Gastrocnemius medialis (tissue), 4 donors: ENCODE data around the gene EYS. TPM values are rescaled to one million over a fixed set of nuclear protein-coding genes. Genes with fewer than 3 reads are reported as not detected.

Experiments
- ATAC-seq, 2 donors: fragments of 150-250 bp; one replicate each; pipeline ENCODE4 v1.9.1; 2016
- DNase-seq, 2 donors: peaks; one replicate each; pipeline ENCODE4 v3.0.0-alpha.2; 2019
- H3K27ac ChIP-seq, 4 donors: fragments of 200-600 bp; sonication (generic); 1 replicate in 1 of 4; 2 replicates in 3 of 4; pipeline ENCODE4 v1.5.1; 2016 to 2018; ENCODE audit warnings: mild to moderate bottlenecking in 2 of 4, moderate library complexity in 1 of 4
- H3K27me3 ChIP-seq, 3 donors: fragments of 200-600 bp; sonication (generic) in 2 of 3; 1 replicate in 1 of 3; 2 replicates in 2 of 3; pipeline versions ENCODE4 v1.5.1 to v1.6.0; 2016 to 2019; ENCODE audit warnings: mild to moderate bottlenecking in 1 of 3, moderate library complexity in 1 of 3
- H3K36me3 ChIP-seq, 2 donors: fragments of 200-600 bp; sonication (generic) in 1 of 2; one replicate each; pipeline ENCODE4 v1.5.1; 2017 to 2018
- H3K4me1 ChIP-seq, 2 donors: fragments of 200-600 bp; sonication (generic) in 1 of 2; one replicate each; pipeline ENCODE4 v1.5.1; 2016 to 2017; ENCODE audit warnings: mild to moderate bottlenecking in 2 of 2
- H3K4me3 ChIP-seq, 4 donors: fragments of 200-600 bp; sonication (generic) in 3 of 4; 1 replicate in 1 of 4; 2 replicates in 3 of 4; pipeline ENCODE4 v1.5.1; 2016 to 2019; ENCODE audit warnings: mild to moderate bottlenecking in 2 of 4
- H3K9me3 ChIP-seq, 3 donors: fragments of 200-600 bp; sonication (generic) in 2 of 3; 1 replicate in 1 of 3; 2 replicates in 2 of 3; pipeline ENCODE4 v1.5.1; 2016 to 2019
- POLR2A ChIP-seq, 2 donors: fragments of 450-650 bp; IDR thresholded peaks; one replicate each; pipeline ENCODE4 v1.6.1; 2017; ENCODE audit warnings: antibody characterized with exemption in 2 of 2, mild to moderate bottlenecking in 2 of 2, moderate library complexity in 2 of 2
- in situ Hi-C, 4 donors: fragments of 200-750 bp; cut with MboI; loops; one replicate each; pipeline versions ENCODE4 v1.15.0 to v1.8.0; 2017; ENCODE audit warnings: low sequenced_read_pairs in 4 of 4
- intact Hi-C: fragments of 100-400 bp; cut with DNase I; formaldehyde crosslinking; loops from one replicate; pipeline ENCODE4 v1.15.1; 2023; ENCODE audit warnings: low total_unique reads
- total RNA-seq, 4 donors: library from RNA; depleted of rRNA; stranded (reverse); fragments of >200 nt; gene quantifications; one replicate each; pipeline versions ENCODE4 v1.1.0 to v1.2.3, GENCODE V29; 2016
- TF ChIP-seq, protein P1 (sequence below), 5 experiments: fragments of 450-650 bp in 3 of 5; fragments of 200-600 bp in 2 of 5; sonication (generic) in 2 of 5; IDR thresholded peaks in 4 of 5; conservative IDR thresholded peaks in 1 of 5; 1 replicate in 4 of 5; 2 replicates in 1 of 5; pipeline ENCODE4 v1.5.1; 2016 to 2019; ENCODE audit warnings: antibody characterized with exemption in 5 of 5, mild to moderate bottlenecking in 3 of 5, moderate library complexity in 3 of 5

Gene EYS
- total RNA-seq, 4 donors from 2014 or later: 0.20 TPM; not detected in 3

DNA sequence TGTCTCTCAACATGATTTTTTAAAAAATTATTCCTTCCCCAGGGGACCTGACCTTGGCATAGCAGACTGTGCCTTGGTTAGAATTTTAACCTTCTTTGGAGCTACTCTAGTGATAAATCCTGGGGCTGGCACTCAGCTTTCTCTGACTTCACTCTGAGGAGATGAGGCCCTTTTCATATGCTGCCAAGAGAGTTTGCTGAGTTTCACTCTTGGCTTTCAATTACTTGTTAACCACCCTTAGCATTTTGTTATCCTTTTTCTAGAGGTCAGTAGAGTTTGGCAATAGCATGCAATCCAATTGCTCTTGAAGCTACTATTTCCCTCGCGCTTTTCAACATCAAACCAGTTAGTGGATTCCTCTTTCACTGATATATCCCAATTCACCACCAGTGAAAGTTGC, 920.3 kb downstream of the EYS start:
- no peaks in the 10 kb centered on the region for H3K4me1 ChIP-seq
- TF ChIP-seq, protein P1, sequence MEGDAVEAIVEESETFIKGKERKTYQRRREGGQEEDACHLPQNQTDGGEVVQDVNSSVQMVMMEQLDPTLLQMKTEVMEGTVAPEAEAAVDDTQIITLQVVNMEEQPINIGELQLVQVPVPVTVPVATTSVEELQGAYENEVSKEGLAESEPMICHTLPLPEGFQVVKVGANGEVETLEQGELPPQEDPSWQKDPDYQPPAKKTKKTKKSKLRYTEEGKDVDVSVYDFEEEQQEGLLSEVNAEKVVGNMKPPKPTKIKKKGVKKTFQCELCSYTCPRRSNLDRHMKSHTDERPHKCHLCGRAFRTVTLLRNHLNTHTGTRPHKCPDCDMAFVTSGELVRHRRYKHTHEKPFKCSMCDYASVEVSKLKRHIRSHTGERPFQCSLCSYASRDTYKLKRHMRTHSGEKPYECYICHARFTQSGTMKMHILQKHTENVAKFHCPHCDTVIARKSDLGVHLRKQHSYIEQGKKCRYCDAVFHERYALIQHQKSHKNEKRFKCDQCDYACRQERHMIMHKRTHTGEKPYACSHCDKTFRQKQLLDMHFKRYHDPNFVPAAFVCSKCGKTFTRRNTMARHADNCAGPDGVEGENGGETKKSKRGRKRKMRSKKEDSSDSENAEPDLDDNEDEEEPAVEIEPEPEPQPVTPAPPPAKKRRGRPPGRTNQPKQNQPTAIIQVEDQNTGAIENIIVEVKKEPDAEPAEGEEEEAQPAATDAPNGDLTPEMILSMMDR (IDR thresholded peaks at IDR 0.05 in 4 of 5, conservative IDR thresholded peaks at IDR 0.05 in 1 of 5): no peak
- TF ChIP-seq POLR2A (IDR thresholded peaks at IDR 0.05): no peak
- no peaks in the 10 kb centered on the region for H3K36me3 ChIP-seq
- H3K4me3 ChIP-seq: no peak overlapping the region
- H3K27me3 ChIP-seq: no peaks in the 10 kb centered on the region
- intact Hi-C loops: no loop called here
- no peak for ATAC-seq
- no peaks in the 10 kb centered on the region for H3K9me3 ChIP-seq
- no peak for DNase-seq
- in situ Hi-C loops: no loop called here
- no peak overlapping the region for H3K27ac ChIP-seq

DNA sequence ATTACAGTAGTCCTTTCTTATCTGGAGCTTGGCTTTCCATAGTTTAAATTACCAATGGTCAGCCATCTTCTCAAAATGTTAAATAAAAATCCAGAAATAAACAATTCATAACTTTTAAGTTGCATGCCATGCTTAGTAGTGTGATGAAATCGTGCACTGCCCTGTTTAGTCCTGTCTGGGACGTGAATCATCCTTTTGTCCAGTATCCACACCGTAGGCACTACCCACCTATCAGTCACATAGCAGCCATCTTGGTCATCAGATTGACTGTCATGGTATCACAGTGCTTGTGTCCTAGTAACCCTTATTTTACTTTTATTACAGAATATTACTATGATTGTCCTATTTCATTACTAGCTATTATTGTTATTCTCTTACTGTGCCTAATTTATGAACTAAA, 924.1 kb downstream of the EYS start:
- in situ Hi-C loops: no loop called here
- no peaks in the 10 kb centered on the region for H3K27me3 ChIP-seq
- H3K4me1 ChIP-seq: no peaks in the 10 kb centered on the region
- TF ChIP-seq POLR2A (IDR thresholded peaks at IDR 0.05): no peak
- TF ChIP-seq, protein P1 (IDR thresholded peaks at IDR 0.05 in 4 of 5, conservative IDR thresholded peaks at IDR 0.05 in 1 of 5): no peak
- no peak for ATAC-seq
- intact Hi-C loops: no loop called here
- no peak overlapping the region for H3K4me3 ChIP-seq
- no peak for DNase-seq
- no peak overlapping the region for H3K27ac ChIP-seq
- no peaks in the 10 kb centered on the region for H3K36me3 ChIP-seq
- H3K9me3 ChIP-seq: no peaks in the 10 kb centered on the region

DNA sequence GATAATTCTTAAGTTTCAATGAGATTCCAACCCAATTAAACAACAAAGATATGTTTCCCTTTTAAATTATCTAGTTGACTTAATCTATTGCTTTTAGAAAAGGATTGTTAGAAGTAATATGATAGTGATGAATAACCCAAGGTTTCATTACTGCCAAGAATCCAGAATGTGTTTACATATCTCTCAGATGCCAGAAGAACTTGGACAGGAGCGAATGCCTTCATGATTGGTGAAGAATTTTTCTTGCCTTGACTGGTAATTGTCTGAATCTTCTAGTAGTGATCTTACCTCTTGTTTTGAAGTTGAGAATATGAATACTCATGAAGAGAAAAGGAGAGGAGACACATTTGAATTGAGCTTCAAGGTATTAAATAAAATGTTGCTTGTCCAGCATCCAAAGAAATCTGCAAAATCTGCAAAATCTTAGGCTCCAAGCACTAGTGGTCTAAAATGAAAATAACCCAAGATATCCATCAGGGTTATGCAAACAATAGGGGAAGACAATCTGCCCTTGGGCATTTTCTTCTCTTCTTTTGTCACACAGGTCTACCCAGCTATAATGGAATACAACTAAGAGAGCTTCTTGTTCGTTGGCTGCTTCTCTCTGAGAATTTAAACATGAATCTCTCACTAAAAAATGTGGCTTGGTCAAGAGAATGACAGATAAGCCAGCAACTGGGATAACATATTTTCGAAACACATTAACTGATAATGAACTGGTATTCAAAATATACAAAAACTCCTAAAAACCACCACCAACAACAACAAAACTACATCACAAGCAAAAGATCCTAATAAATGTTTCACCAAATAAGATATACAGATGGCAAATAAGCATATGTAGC, 928.9 kb downstream of the EYS start:
- Histone ChIP-seq H3K27me3 (no peaks in the 10 kb centered on the region), H3K9me3 (no peaks in the 10 kb centered on the region), H3K4me3 (no peak overlapping the region), H3K4me1 (no peaks in the 10 kb centered on the region), H3K27ac (no peak overlapping the region), H3K36me3 (no peaks in the 10 kb centered on the region)
- DNase-seq (no peak), ATAC-seq (no peak)
- TF ChIP-seq POLR2A (IDR thresholded peaks at IDR 0.05): no peak
- TF ChIP-seq, protein P1 (IDR thresholded peaks at IDR 0.05 in 4 of 5, conservative IDR thresholded peaks at IDR 0.05 in 1 of 5): no peak
- in situ Hi-C loops (no loop called here), intact Hi-C loops (no loop called here)

DNA sequence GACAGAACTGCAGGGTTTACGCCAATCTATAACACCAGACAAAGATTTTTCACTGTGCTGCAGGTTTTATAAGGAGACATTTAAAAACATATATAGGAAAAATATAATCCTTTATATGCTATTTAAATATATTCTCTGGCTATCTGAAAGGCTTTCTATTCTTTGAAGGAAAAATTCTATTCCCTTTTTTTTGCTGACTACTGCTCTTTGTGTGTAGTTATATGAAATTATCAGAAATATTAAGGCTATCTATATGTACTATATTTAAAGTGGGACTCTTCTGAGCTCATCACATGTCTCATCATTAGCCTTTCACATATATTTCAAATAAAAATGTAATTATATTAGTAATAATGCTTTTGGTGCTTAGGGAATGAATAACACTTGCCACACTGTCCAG, 930.7 kb downstream of the EYS start:
- H3K27ac ChIP-seq: no peak overlapping the region
- intact Hi-C loops: no loop called here
- no peak overlapping the region for H3K4me3 ChIP-seq
- H3K36me3 ChIP-seq: no peaks in the 10 kb centered on the region
- TF ChIP-seq POLR2A (IDR thresholded peaks at IDR 0.05): no peak
- TF ChIP-seq, protein P1 (IDR thresholded peaks at IDR 0.05 in 4 of 5, conservative IDR thresholded peaks at IDR 0.05 in 1 of 5): no peak
- no peaks in the 10 kb centered on the region for H3K27me3 ChIP-seq
- no peaks in the 10 kb centered on the region for H3K4me1 ChIP-seq
- in situ Hi-C loops: no loop called here
- H3K9me3 ChIP-seq: no peaks in the 10 kb centered on the region
- no peak for DNase-seq
- ATAC-seq: no peak
